Rectal smooth muscle tissue (tissue), 1 donor: ENCODE results near the gene TNFSF13B.
"Not testable (repeated sequence)": the region's sequence is repeated elsewhere in the genome, so short reads cannot be mapped to it uniquely, and the experiment has no call there.

Source experiments
- H3K27ac ChIP-seq: one replicate; pipeline ENCODE4 v1.7.0; 2013; ENCODE audit warnings: low read depth, low read length, inconsistent platforms
- H3K27me3 ChIP-seq: one replicate; pipeline ENCODE4 v1.7.0; 2013; ENCODE audit warnings: low read length; ENCODE audit not compliant: control insufficient read depth, insufficient read depth
- H3K36me3 ChIP-seq: one replicate; pipeline ENCODE4 v1.7.0; 2013; ENCODE audit warnings: low read length; ENCODE audit not compliant: control insufficient read depth, insufficient read depth
- H3K4me1 ChIP-seq: one replicate; pipeline ENCODE4 v1.7.0; 2013; ENCODE audit warnings: low read length; ENCODE audit not compliant: control insufficient read depth, insufficient read depth
- H3K4me3 ChIP-seq: one replicate; pipeline ENCODE4 v1.7.0; 2013; ENCODE audit warnings: low read length
- H3K9ac ChIP-seq: one replicate; pipeline ENCODE4 v1.7.0; 2013; ENCODE audit warnings: low read length

The TNFSF13B gene

DNA sequence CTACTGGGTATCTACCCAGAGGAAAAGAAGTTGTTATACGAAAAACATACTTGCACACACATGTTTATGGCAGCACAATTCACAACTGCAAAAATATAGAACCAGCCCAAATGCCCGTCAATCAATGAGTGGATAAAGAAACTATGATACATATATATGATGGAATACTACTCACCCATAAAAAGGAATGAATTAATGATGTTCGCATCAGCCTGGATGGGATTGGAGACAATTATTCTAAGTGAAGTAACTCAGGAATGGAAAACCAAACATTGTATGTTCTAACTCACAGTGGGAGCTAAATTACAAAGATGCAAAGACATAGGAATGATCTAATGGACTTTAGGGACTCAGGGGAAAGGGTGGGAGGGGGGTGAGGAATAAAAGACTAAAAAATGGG, 1.7 kb upstream of the TNFSF13B start:
- not testable (repeated sequence) for H3K4me3 ChIP-seq, H3K4me1 ChIP-seq, H3K36me3 ChIP-seq, H3K9ac ChIP-seq, H3K27ac ChIP-seq, H3K27me3 ChIP-seq

GRCh38 chr13:108268466-108269112, 929 bp upstream of the TNFSF13B start:
- H3K4me1 ChIP-seq = no peaks in the 10 kb centered on the region
- H3K9ac ChIP-seq = no peak overlapping the region
- H3K36me3 ChIP-seq = no peaks in the 10 kb centered on the region
- H3K27me3 ChIP-seq = no peaks in the 10 kb centered on the region
- no peak overlapping the region for H3K4me3 ChIP-seq
- H3K27ac ChIP-seq = no peak overlapping the region

DNA sequence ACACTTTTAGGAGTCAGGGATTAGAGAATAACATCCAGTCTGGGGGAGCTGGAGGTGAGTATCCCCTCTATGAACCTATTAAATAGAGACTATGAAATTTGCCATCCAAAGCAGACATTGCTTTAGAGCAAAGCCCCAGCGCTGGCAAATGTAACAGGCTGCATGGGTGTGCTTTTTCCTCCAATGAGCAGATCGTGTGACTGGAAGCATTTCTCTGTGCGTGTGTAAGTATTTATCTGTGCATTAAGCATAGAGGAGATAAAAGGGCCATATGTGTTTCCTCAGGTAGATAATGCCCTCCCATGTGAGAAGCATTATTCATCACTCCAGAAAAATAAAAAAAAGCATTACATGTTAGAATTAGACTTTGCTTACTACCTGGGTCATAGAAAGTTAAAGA, 924 bp downstream of the TNFSF13B start:
- no peaks in the 10 kb centered on the region for H3K27me3 ChIP-seq
- no peak overlapping the region for H3K27ac ChIP-seq

DNA sequence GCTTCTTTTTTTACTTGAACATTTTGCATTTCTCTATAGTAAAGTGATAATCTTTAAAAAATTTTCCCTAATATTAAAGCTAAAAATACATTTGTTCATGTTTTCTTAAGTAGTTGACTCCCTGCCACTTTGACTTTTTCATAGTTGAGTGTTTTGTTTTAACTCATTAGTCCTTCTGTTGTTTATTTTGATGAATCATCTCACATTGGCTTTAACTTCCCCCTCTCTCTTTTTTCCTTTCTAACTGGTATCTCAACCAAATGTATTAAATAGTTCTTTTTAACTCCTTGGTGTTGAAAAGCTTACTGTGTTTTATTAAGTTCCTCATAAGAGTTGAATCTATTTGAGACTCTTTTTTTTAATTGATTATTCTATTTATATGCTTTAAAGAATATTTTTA, 2.8 kb downstream of the TNFSF13B start:
- Histone ChIP-seq H3K27me3 (no peaks in the 10 kb centered on the region), H3K4me1 (no peaks in the 10 kb centered on the region), H3K27ac (no peak overlapping the region), H3K4me3 (no peak overlapping the region), H3K9ac (no peak overlapping the region), H3K36me3 (no peaks in the 10 kb centered on the region)

More for the DNA sequence above, 924 bp downstream of the TNFSF13B start:
- Histone ChIP-seq H3K4me3 (peak overlapping the region; percentile 65), H3K9ac (no peak overlapping the region), H3K4me1 (no peaks in the 10 kb centered on the region), H3K36me3 (no peaks in the 10 kb centered on the region)

- H3K9ac ChIP-seq = no peak overlapping the region
- H3K36me3 ChIP-seq = no peaks in the 10 kb centered on the region
- no peaks in the 10 kb centered on the region for H3K4me1 ChIP-seq
- no peak overlapping the region for H3K4me3 ChIP-seq
- no peaks in the 10 kb centered on the region for H3K27me3 ChIP-seq
- H3K27ac ChIP-seq = no peak overlapping the region
Observed at GRCh38 chr13:108273429-108274118, 4.1 kb downstream of the TNFSF13B start.

- Histone ChIP-seq H3K4me1 (no peaks in the 10 kb centered on the region), H3K27me3 (no peaks in the 10 kb centered on the region), H3K27ac (no peak overlapping the region), H3K9ac (no peak overlapping the region), H3K36me3 (no peaks in the 10 kb centered on the region), H3K4me3 (no peak overlapping the region)
Observed at GRCh38 chr13:108274718-108275117, 5.2 kb downstream of the TNFSF13B start.

- no peak overlapping the region for H3K4me3 ChIP-seq
- H3K36me3 ChIP-seq = no peaks in the 10 kb centered on the region
- H3K9ac ChIP-seq = no peak overlapping the region
- H3K4me1 ChIP-seq = no peaks in the 10 kb centered on the region
- H3K27me3 ChIP-seq = no peaks in the 10 kb centered on the region
- no peak overlapping the region for H3K27ac ChIP-seq
Observed at GRCh38 chr13:108276060-108276459, 6.5 kb downstream of the TNFSF13B start.

DNA sequence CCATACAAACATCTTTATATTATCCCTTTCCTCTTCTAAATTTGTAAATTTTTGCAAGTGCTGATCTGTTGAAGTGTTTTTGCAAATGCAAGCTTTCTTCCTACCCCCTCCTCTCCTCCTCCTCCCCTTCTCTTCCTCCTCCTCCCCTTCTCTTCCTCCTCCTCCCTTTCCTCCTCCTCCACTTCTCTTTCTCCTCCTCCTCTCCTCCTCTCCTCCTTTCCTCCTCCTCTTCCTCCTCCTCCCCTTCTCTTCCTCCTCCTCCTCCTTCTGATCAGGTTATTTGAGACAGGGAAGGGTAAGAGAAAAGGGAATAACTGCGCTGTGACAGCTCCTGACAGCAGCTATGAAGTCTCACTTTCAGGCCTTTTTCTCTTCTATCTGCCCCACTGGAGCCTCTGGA, 8.9 kb downstream of the TNFSF13B start:
- H3K27ac ChIP-seq = no peak overlapping the region
- H3K36me3 ChIP-seq = no peaks in the 10 kb centered on the region
- H3K4me1 ChIP-seq = no peaks in the 10 kb centered on the region
- H3K9ac ChIP-seq = no peak overlapping the region
- H3K4me3 ChIP-seq = no peak overlapping the region
- H3K27me3 ChIP-seq = no peaks in the 10 kb centered on the region

GRCh38 chr13:108281901-108282300, 12.4 kb downstream of the TNFSF13B start:
- H3K4me3 ChIP-seq = no peak overlapping the region
- no peaks in the 10 kb centered on the region for H3K27me3 ChIP-seq
- H3K9ac ChIP-seq = no peak overlapping the region
- no peaks in the 10 kb centered on the region for H3K4me1 ChIP-seq
- no peaks in the 10 kb centered on the region for H3K36me3 ChIP-seq
- no peak overlapping the region for H3K27ac ChIP-seq

DNA sequence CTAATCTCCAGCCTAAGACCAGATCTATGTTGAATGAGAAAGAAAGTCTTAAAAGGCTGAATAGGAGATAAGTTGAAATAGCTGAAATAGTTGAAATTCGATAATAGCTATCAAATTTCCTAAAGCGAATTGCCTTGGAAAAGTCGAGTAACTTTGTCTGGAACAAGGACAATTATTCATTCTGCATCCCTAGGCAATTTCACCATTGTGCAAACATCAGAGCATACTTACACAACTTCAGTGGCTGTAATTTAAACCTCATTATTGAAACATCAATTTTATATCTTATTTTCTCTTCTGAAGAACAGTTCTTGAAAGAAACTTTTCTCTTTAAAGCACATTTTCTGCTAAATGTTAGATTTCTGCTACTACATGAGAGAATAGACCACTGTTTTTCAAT, 13.6 kb downstream of the TNFSF13B start:
- Histone ChIP-seq H3K27ac (no peak overlapping the region), H3K4me1 (no peaks in the 10 kb centered on the region), H3K36me3 (no peaks in the 10 kb centered on the region), H3K27me3 (no peaks in the 10 kb centered on the region), H3K4me3 (no peak overlapping the region), H3K9ac (no peak overlapping the region)

- H3K27me3 ChIP-seq = no peaks in the 10 kb centered on the region
- no peak overlapping the region for H3K27ac ChIP-seq
- no peaks in the 10 kb centered on the region for H3K36me3 ChIP-seq
- H3K9ac ChIP-seq = no peak overlapping the region
- H3K4me1 ChIP-seq = no peaks in the 10 kb centered on the region
- H3K4me3 ChIP-seq = no peak overlapping the region
Observed at GRCh38 chr13:108288741-108289140, 19.2 kb downstream of the TNFSF13B start.

DNA sequence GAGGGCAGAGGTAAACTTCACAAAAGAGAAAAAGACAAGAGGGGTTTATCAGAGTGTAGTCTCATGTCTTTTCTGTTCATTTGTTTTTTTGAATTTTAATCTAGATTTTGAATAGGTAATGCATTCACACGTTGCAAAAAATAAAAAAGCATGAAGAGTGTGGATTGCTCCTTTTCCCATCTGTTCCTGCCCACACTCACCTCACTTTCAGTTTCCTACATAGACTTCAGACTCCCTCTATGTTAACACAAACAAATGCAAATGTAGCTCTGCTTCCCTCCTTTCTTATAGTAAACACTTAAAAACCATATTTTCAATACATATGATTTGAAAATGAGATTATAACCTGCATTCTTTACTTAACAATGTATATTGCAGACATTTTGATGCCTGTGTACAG, 20.3 kb downstream of the TNFSF13B start:
- Histone ChIP-seq H3K27ac (no peak overlapping the region), H3K4me1 (no peaks in the 10 kb centered on the region), H3K9ac (no peak overlapping the region), H3K27me3 (no peaks in the 10 kb centered on the region), H3K4me3 (no peak overlapping the region), H3K36me3 (no peaks in the 10 kb centered on the region)

- Histone ChIP-seq H3K27me3 (no peaks in the 10 kb centered on the region), H3K4me1 (no peaks in the 10 kb centered on the region), H3K9ac (no peak overlapping the region), H3K36me3 (no peaks in the 10 kb centered on the region), H3K27ac (no peak overlapping the region), H3K4me3 (no peak overlapping the region)
Observed at GRCh38 chr13:108297114-108297513, 27.6 kb downstream of the TNFSF13B start.
